HG03432 (cell line): ENCODE results near the gene C1orf115.
"Not testable (repeated sequence)": the region's sequence is repeated elsewhere in the genome, so short reads cannot be mapped to it uniquely, and the experiment has no call there.

ENCODE experiments used
- ATAC-seq: cut with Tn5 transposase; IDR thresholded peaks from one replicate; pipeline ENCODE4 v1.9.1; 2021; ENCODE audit warnings: mild to moderate bottlenecking, moderate library complexity; ENCODE audit not compliant: unreplicated experiment

The C1orf115 gene

GRCh38 chr1:220717800-220718640 is 27.9 kb downstream of the C1orf115 start:
- ATAC-seq = no peak

- not testable (repeated sequence) for ATAC-seq
These were observed 31.1 kb downstream of the C1orf115 start for GRCh38 chr1:220721266-220721665.

DNA sequence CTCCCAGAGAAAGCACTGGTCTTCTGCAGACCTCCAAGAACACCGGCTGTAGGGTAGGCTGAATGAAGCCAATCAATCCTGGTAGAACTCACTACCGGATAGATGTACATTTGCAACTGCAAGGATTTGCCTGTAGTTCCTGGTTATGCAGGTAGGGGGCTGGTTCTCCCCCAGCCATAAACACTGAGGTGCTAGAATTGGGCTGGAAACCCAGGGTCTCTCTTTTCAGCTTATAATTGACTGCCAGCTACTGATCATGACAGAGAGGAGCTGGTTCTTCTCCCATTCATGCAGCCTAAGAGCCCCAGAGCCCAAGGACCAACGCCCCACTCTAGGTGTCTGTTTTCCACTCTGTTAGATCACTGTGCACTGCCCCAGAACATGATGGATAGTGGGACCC is 36.5 kb downstream of the C1orf115 start:
- no peak for ATAC-seq

DNA sequence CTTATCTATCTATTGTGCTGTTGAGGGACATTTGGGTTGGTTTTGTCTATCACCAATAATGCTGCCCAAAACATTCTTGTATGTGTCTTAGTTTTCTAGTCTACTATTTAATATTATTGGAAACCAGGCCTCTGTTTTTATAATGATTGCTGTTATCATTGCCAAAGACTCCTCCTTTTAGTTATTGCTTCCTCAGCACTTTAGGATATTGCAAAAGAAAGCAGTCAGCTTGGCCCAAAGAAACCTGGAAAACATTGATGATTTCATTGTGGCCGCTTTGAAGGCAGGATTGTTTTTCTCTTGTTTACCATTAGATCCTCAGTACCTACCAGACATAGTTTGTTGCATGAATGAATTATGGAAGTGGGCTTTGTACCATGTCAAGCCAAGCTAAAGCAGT is 37.4 kb downstream of the C1orf115 start:
- ATAC-seq = no peak

DNA sequence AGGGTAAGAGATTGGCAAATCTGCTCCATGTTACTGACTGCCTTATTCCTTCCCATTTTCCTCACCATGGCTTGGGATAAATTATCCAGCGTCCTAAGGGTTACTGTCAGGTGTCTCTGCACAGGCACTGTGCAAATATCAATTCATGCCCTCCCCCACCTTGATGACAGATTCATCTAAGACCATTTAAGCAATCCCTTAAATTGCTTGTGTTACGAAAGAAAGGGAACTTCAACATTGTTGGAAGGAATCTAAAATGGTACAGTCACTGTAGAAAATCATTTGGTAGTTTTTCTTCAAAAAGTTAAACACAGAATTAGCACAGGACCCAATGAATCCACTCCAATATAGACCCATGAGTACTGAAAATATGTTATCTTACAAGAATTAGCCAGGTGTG is 40.3 kb downstream of the C1orf115 start:
- no peak for ATAC-seq

DNA sequence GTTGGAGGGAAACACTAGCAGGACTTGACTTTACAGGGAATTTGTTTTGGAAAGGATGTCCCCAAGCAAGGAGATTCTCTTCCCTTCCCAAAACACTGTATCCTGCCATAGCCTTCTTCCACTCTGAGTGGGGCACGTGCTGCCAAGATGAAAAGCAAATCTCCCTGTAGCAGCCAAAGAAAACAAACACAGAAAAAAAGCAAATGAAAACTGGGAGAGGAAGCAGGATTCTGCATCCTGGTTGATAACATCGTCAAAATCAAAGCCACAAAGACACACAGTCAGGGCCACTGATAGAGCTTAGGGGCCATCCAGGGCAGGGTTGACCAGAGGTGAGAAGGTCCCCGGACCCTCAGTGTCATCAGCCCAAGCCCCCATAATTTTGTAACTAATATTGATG is 42.0 kb downstream of the C1orf115 start:
- no peak for ATAC-seq

DNA sequence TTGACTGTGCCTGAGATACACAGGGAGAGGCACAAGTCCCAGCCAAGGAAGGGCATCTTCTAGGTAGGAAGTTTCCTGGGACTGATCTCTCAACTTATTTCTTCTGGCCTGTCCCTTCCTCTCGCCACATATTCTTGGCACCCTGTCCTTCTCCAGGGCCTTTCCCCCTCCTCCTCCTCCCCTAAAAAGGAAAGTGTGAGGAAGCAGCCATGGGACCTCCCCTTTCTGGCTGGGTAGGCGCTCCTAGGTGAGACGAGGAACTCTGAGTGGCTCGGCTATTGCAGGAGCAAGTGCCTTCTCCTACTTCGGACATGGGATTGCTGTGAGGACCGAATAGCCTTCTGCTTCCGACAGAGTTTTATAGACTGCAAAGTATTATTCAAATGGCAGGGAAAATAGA is 42.5 kb downstream of the C1orf115 start:
- ATAC-seq = no peak

- ATAC-seq = peak; percentile 97
These were observed 43.0 kb downstream of the C1orf115 start for GRCh38 chr1:220733086-220733601.

GRCh38 chr1:220734571-220735326 is 44.6 kb downstream of the C1orf115 start:
- ATAC-seq = no peak

DNA sequence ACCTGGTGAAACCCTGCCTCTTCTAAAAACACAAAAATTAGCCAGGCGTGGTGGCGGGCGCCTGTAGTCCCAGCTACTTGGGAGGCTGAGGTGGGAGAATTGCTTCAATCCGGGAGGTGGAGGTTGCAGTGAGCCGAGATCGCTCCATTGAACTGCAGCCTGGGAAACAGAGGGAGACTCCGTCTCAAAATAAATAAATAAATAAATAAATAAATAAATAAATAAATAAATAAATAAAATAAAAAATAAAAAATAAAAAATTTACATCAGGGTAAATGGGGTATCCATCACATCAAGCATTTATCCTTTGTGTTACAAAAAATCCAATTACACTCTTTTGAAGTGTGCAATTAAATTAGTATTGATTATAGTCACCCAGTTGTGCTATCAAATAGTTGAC is 46.1 kb downstream of the C1orf115 start:
- not testable (repeated sequence) for ATAC-seq

- no peak for ATAC-seq
These were observed 51.2 kb downstream of the C1orf115 start for GRCh38 chr1:220741349-220741748.

GRCh38 chr1:220741825-220742224 is 51.7 kb downstream of the C1orf115 start:
- ATAC-seq = no peak

- no peak for ATAC-seq
These were observed 52.4 kb downstream of the C1orf115 start for GRCh38 chr1:220742520-220742919.

GRCh38 chr1:220746851-220747250 is 56.7 kb downstream of the C1orf115 start:
- ATAC-seq = no peak

DNA sequence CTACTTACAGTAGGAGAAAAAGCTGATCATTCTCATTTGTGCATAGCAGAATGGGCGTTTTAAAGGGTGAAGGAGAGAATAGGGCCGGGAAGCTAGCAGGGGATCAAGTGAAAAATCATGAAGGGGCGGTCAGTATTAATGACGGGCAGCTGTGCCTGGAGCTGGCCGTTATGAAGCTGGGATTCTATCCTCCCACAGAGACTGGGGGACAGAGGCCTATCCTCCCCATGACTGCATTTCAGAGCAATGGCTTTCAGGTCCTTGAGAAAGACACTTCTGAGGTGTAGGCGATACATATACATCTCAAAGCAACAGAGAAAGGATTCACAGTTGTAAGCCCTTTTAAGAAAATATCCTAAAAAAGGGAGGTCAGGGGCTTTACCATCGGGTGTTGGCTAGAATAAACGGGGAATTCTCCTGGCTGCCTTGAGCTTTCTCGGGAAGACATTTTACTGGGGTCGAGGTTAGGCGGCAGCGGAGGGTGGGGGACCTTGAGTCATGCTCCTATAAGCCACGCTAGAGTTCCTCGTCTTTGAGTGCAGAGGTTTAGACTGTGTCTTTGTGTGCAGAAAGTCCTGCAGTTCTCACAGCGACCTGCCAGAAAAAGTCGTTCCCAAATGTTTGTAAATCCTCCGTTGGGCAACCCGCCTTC is 57.4 kb downstream of the C1orf115 start:
- peak; percentile 19 for ATAC-seq

- ATAC-seq = peak; percentile 97
These were observed 58.1 kb downstream of the C1orf115 start, which contains the start of gene MTARC2 for GRCh38 chr1:220748089-220748934. Gene MTARC2, plus strand, starts transcription at chr1:220748322. Its CDS starts 210 bp downstream, at chr1:220748532.
